Epithelial cell of proximal tubule (primary cell): ENCODE results near the gene ADCY2. TPM values are rescaled to one million over a fixed set of nuclear protein-coding genes. Genes with fewer than 3 reads are reported as not detected.

Experiments used
- DNase-seq: peaks from one replicate; pipeline ENCODE4 v3.0.0-alpha.2; 2011; ENCODE audit warnings: low read depth
- H3K4me3 ChIP-seq: 2 replicates; pipeline ENCODE4 v1.5.1; 2011; ENCODE audit warnings: low read depth, mild to moderate bottlenecking, low read length
- CTCF ChIP-seq: conservative IDR thresholded peaks from 2 replicates; pipeline ENCODE4 v1.5.1; 2012; ENCODE audit warnings: low read depth, mild to moderate bottlenecking, low read length
- total RNA-seq: library from RNA; depleted of rRNA; stranded (reverse); fragments of >200 nt; gene quantifications from 2 replicates; pipeline ENCODE4 v1.2.3, GENCODE V29; 2015

The ADCY2 gene
- total RNA-seq, 1 donor from 2014 or later = 0.12 TPM

GRCh38 chr5:7410936-7411511 lies 15.1 kb downstream of the ADCY2 start:
- H3K4me3 ChIP-seq = no peak overlapping the region
- TF ChIP-seq CTCF = no peak
- no peak for DNase-seq

GRCh38 chr5:7412409-7412808 lies 16.5 kb downstream of the ADCY2 start:
- no peak overlapping the region for H3K4me3 ChIP-seq
- TF ChIP-seq CTCF = no peak
- no peak for DNase-seq

GRCh38 chr5:7415123-7415522 lies 19.2 kb downstream of the ADCY2 start:
- no peak overlapping the region for H3K4me3 ChIP-seq
- no peak for TF ChIP-seq CTCF
- DNase-seq = no peak

- no peak for TF ChIP-seq CTCF
- no peak for DNase-seq
- H3K4me3 ChIP-seq = no peak overlapping the region
Measured at GRCh38 chr5:7415587-7416535, 19.9 kb downstream of the ADCY2 start.

- no peak for TF ChIP-seq CTCF
- no peak for DNase-seq
- H3K4me3 ChIP-seq = no peak overlapping the region
Measured at GRCh38 chr5:7418276-7418675, 22.3 kb downstream of the ADCY2 start.

- no peak for TF ChIP-seq CTCF
- DNase-seq = no peak
- no peak overlapping the region for H3K4me3 ChIP-seq
Measured at GRCh38 chr5:7419367-7419766, 23.4 kb downstream of the ADCY2 start.
